H1 (cell line): Measurements from ENCODE around the gene VEGFC. TPM values are rescaled to one million over a fixed set of nuclear protein-coding genes. Genes with fewer than 3 reads are reported as not detected.

ENCODE experiments used
- BCL11A ChIP-seq, 2 experiments: IDR thresholded peaks; one replicate each; pipeline ENCODE4 v1.6.1; 2011; ENCODE audit warnings: low read depth in 2 of 2, low read length in 2 of 2, mild to moderate bottlenecking in 2 of 2
- HDAC2 ChIP-seq, 2 experiments: fragments of 300-600 bp in 1 of 2; sonication (generic) in 1 of 2; IDR thresholded peaks; 2 replicates each; pipeline ENCODE4 v1.6.1; 2011 to 2012; ENCODE audit warnings: low read depth in 2 of 2, low read length in 2 of 2, mild to moderate bottlenecking in 2 of 2, moderate library complexity in 2 of 2, borderline replicate concordance in 1 of 2, inconsistent platforms in 1 of 2
- POLR2A ChIP-seq, 2 experiments: IDR thresholded peaks; 1 replicate in 1 of 2; 2 replicates in 1 of 2; pipeline ENCODE4 v1.6.1; 2011; ENCODE audit warnings: low read depth in 2 of 2, low read length in 2 of 2, mild to moderate bottlenecking in 2 of 2; ENCODE audit errors: control extremely low read depth in 1 of 2
- POU5F1 ChIP-seq: IDR thresholded peaks from 2 replicates; pipeline ENCODE4 v1.6.1; 2011; ENCODE audit warnings: low read depth, mild to moderate bottlenecking, low read length, moderate library complexity
- polyA plus RNA-seq, 7 experiments: library from polyadenylated mRNA; depleted of rRNA in 3 of 7; stranded (reverse) in 5 of 7; unstranded in 2 of 7; fragments of >200 nt in 5 of 7; fragments of 200-250 nt in 2 of 7; gene quantifications; 1 replicate in 5 of 7; 2 replicates in 1 of 7; 4 replicates in 1 of 7; pipeline versions ENCODE4 v1.2.1 to v1.2.3, GENCODE V29; 2011 to 2013; ENCODE audit warnings: missing spikeins in 2 of 7, mixed read lengths in 2 of 7
- total RNA-seq: library from RNA; stranded (reverse); fragmentation: NEBNext Ultra II Directional; extraction: Animal tissue kit (Norgen Biotek cat#: 25700); gene quantifications from 2 replicates; pipeline ENCODE4 v1.2.1, GENCODE V29; 2021

Gene VEGFC
- total and polyA plus RNA-seq, 2 of the 8 experiments (the other 6 are each of a cell fraction or from before 2014, with no cell fraction given): 0.53 to 1.4 TPM

- TF ChIP-seq BCL11A (IDR thresholded peaks at IDR 0.05; ENCODE audit: low read depth in 2 of 2, low read length in 2 of 2) (no peak), POLR2A (IDR thresholded peaks at IDR 0.05; ENCODE audit: control extremely low read depth in 1 of 2, low read depth in 2 of 2, low read length in 2 of 2) (no peak), POU5F1 (no peak), HDAC2 (IDR thresholded peaks at IDR 0.05; ENCODE audit: borderline replicate concordance in 1 of 2, low read depth in 2 of 2, low read length in 2 of 2) (no peak)
- TF ChIP-seq, all 59 proteins: peak for 0
These were observed 75.5 kb downstream of the VEGFC start (continued) for GRCh38 chr4:176717237-176717636.
